Astrocyte (in vitro differentiated cells and primary cell): ENCODE data around the gene MAP6D1. TPM values are rescaled to one million over a fixed set of nuclear protein-coding genes. Genes with fewer than 3 reads are reported as not detected.

ENCODE experiments used
- DNase-seq: peaks from one replicate; pipeline ENCODE4 v3.0.0-alpha.2; 2010; ENCODE audit warnings: low read depth
- FAIRE-seq: peaks from 2 replicates; lab custom pipeline; 2011; peaks lifted over from hg19 to GRCh38; lab: Jason Lieb, UNC
- H2AFZ ChIP-seq: 2 replicates; pipeline ENCODE4 v1.6.0; 2012; ENCODE audit warnings: low read depth, low read length, inconsistent platforms
- H3K27ac ChIP-seq: 2 replicates; pipeline ENCODE4 v1.5.1; 2011; ENCODE audit warnings: low read depth, low read length, inconsistent platforms
- H3K27me3 ChIP-seq: 2 replicates; pipeline ENCODE4 v1.6.0; 2011; ENCODE audit warnings: low read length, inconsistent platforms; ENCODE audit not compliant: insufficient read depth
- H3K36me3 ChIP-seq: 2 replicates; pipeline ENCODE4 v1.5.1; 2011; ENCODE audit warnings: low read length, inconsistent platforms; ENCODE audit not compliant: insufficient read depth
- H3K4me1 ChIP-seq: 2 replicates; pipeline ENCODE4 v1.5.1; 2011; ENCODE audit warnings: low read length, inconsistent platforms; ENCODE audit not compliant: insufficient read depth
- H3K4me2 ChIP-seq: 2 replicates; pipeline ENCODE4 v1.6.0; 2012; ENCODE audit warnings: low read length, inconsistent platforms
- H3K4me3 ChIP-seq: 2 replicates; pipeline ENCODE4 v1.5.1; 2011; ENCODE audit warnings: low read depth, mild to moderate bottlenecking, low read length, inconsistent platforms; ENCODE audit not compliant: insufficient read depth
- H3K79me2 ChIP-seq: 2 replicates; pipeline ENCODE4 v1.6.0; 2012; ENCODE audit warnings: mild to moderate bottlenecking, low read length, inconsistent platforms; ENCODE audit not compliant: insufficient read depth
- H3K9ac ChIP-seq: 2 replicates; pipeline ENCODE4 v1.6.0; 2012; ENCODE audit warnings: mild to moderate bottlenecking, low read length, inconsistent platforms
- H3K9me3 ChIP-seq: 2 replicates; pipeline ENCODE4 v1.5.1; 2012; ENCODE audit warnings: low read depth, mild to moderate bottlenecking, low read length, inconsistent platforms; ENCODE audit not compliant: insufficient read depth
- H4K20me1 ChIP-seq: 2 replicates; pipeline ENCODE4 v1.6.0; 2012; ENCODE audit warnings: low read length, inconsistent platforms; ENCODE audit not compliant: insufficient read depth
- H3K27ac Mint-ChIP-seq: one replicate; pipeline ENCODE4 v1.8.0; 2021; ENCODE audit warnings: mild to moderate bottlenecking, mixed read lengths; ENCODE audit not compliant: unreplicated experiment
- H3K27me3 Mint-ChIP-seq: one replicate; pipeline ENCODE4 v1.8.0; 2021; ENCODE audit warnings: low read depth, mixed read lengths; ENCODE audit not compliant: unreplicated experiment
- H3K36me3 Mint-ChIP-seq: one replicate; pipeline ENCODE4 v1.8.0; 2021; ENCODE audit warnings: low read depth, mixed read lengths; ENCODE audit not compliant: unreplicated experiment
- H3K4me1 Mint-ChIP-seq: one replicate; pipeline ENCODE4 v1.8.0; 2021; ENCODE audit warnings: low read depth, mixed read lengths; ENCODE audit not compliant: unreplicated experiment
- H3K4me3 Mint-ChIP-seq: one replicate; pipeline ENCODE4 v1.8.0; 2021; ENCODE audit warnings: mild to moderate bottlenecking, moderate library complexity, mixed read lengths; ENCODE audit not compliant: unreplicated experiment
- H3K9me3 Mint-ChIP-seq: one replicate; pipeline ENCODE4 v1.8.0; 2021; ENCODE audit warnings: mild to moderate bottlenecking, mixed read lengths; ENCODE audit not compliant: unreplicated experiment
- CTCF ChIP-seq: IDR thresholded peaks from 2 replicates; pipeline ENCODE4 v1.5.1; 2011; ENCODE audit warnings: low read depth, mild to moderate bottlenecking, inconsistent platforms, low read length, moderate library complexity; ENCODE audit not compliant: insufficient read depth
- EZH2 ChIP-seq: IDR thresholded peaks from 2 replicates; pipeline ENCODE4 v1.6.1; 2012; ENCODE audit warnings: mild to moderate bottlenecking, low read length, inconsistent platforms; ENCODE audit not compliant: insufficient read depth
- total RNA-seq: library from RNA; stranded (reverse); gene quantifications from 2 replicates; pipeline ENCODE4 v1.2.1, GENCODE V29; 2021

The MAP6D1 gene
- total RNA-seq, 1 donor from 2014 or later, result 4.6 TPM

- Mint-ChIP-seq H3K27ac (no peak overlapping the region), H3K4me3 (peak overlapping the region; percentile 87), H3K4me1 (peaks cover 4% of the 10 kb centered on the region), H3K27me3 (no peaks in the 10 kb centered on the region), H3K36me3 (peaks cover 8% of the 10 kb centered on the region), H3K9me3 (no peaks in the 10 kb centered on the region)
- H3K27me3 ChIP-seq, result no peaks in the 10 kb centered on the region
- no peaks in the 10 kb centered on the region for H3K9me3 ChIP-seq
- FAIRE-seq (no peak), DNase-seq (no peak)
- H3K27ac ChIP-seq, result no peak overlapping the region
- H3K4me2 ChIP-seq, result peak overlapping the region; percentile 94
- H3K36me3 ChIP-seq, result no peaks in the 10 kb centered on the region
- H2AFZ ChIP-seq, result no peak overlapping the region
- peak overlapping the region; percentile 68 for H3K9ac ChIP-seq
- peaks cover 9% of the 10 kb centered on the region for H3K4me1 ChIP-seq
- TF ChIP-seq CTCF (no peak), EZH2 (no peak)
- peaks cover 14% of the 10 kb centered on the region for H4K20me1 ChIP-seq
- H3K4me3 ChIP-seq, result peak overlapping the region; percentile 63
- H3K79me2 ChIP-seq, result no peaks in the 10 kb centered on the region
Measured at GRCh38 chr3:183823963-183824362, 1.4 kb downstream of the MAP6D1 start.

- no peaks in the 10 kb centered on the region for H3K36me3 ChIP-seq
- no peak overlapping the region for H3K4me2 ChIP-seq
- H3K4me1 Mint-ChIP-seq, result peaks cover 4% of the 10 kb centered on the region
- FAIRE-seq (no peak), DNase-seq (no peak)
- no peak overlapping the region for H3K27ac ChIP-seq
- H3K27me3 ChIP-seq, result no peaks in the 10 kb centered on the region
- H3K79me2 ChIP-seq, result no peaks in the 10 kb centered on the region
- H3K27me3 Mint-ChIP-seq, result no peaks in the 10 kb centered on the region
- H4K20me1 ChIP-seq, result peaks cover 14% of the 10 kb centered on the region
- H2AFZ ChIP-seq, result no peak overlapping the region
- no peak overlapping the region for H3K9ac ChIP-seq
- H3K4me1 ChIP-seq, result peaks cover 9% of the 10 kb centered on the region
- H3K4me3 Mint-ChIP-seq, result no peak overlapping the region
- H3K9me3 ChIP-seq, result no peaks in the 10 kb centered on the region
- H3K4me3 ChIP-seq, result no peak overlapping the region
- H3K27ac Mint-ChIP-seq, result no peak overlapping the region
- H3K36me3 Mint-ChIP-seq, result peaks cover 13% of the 10 kb centered on the region
- TF ChIP-seq CTCF, result no peak
- no peak for TF ChIP-seq EZH2
- H3K9me3 Mint-ChIP-seq, result no peaks in the 10 kb centered on the region
Measured at GRCh38 chr3:183822631-183823030, 2.7 kb downstream of the MAP6D1 start.

- TF ChIP-seq EZH2 (no peak), CTCF (no peak)
- no peak overlapping the region for H3K27ac Mint-ChIP-seq
- Histone ChIP-seq H4K20me1 (peaks cover 9% of the 10 kb centered on the region), H3K9ac (no peak overlapping the region), H3K4me3 (no peak overlapping the region), H3K4me1 (peaks cover 9% of the 10 kb centered on the region), H3K79me2 (no peaks in the 10 kb centered on the region), H3K27me3 (no peaks in the 10 kb centered on the region), H3K36me3 (peaks cover 2% of the 10 kb centered on the region), H2AFZ (no peak overlapping the region), H3K9me3 (no peaks in the 10 kb centered on the region), H3K4me2 (no peak overlapping the region), H3K27ac (no peak overlapping the region)
- FAIRE-seq (no peak), DNase-seq (no peak)
- H3K9me3 Mint-ChIP-seq, result no peaks in the 10 kb centered on the region
- peaks cover 19% of the 10 kb centered on the region for H3K36me3 Mint-ChIP-seq
- no peak overlapping the region for H3K4me3 Mint-ChIP-seq
- H3K4me1 Mint-ChIP-seq, result peaks cover 4% of the 10 kb centered on the region
- no peaks in the 10 kb centered on the region for H3K27me3 Mint-ChIP-seq
Measured at GRCh38 chr3:183819831-183820230, 5.5 kb downstream of the MAP6D1 start.
